Calu3 (cell line): ENCODE results near the gene KIF6. TPM values are rescaled to one million over a fixed set of nuclear protein-coding genes. Genes with fewer than 3 reads are reported as not detected.
A peak's percentile ranks its signal among the peaks of the same experiment; 100 is the strongest.

Experiments
- BruUV-seq: library from RNA; stranded (reverse); fragments of 400-500 nt; replicated peaks from 2 replicates; lab custom pipeline; 2021; lab: Mats Ljungman, UMichigan
- CTCF ChIA-PET: fragments of 300-600 bp; sonication (Branson Sonifier 250); formaldehyde crosslinking; loops from one replicate; lab custom pipeline; 2022; ENCODE audit warnings: antibody characterized with exemption; lab: Charles Lee
- DNase-seq: peaks from one replicate; pipeline ENCODE4 v3.0.0; 2022
- H3K27ac Mint-ChIP-seq: one replicate; pipeline ENCODE4 v1.8.0; 2022; ENCODE audit warnings: mixed read lengths; ENCODE audit not compliant: unreplicated experiment
- H3K27me3 Mint-ChIP-seq: one replicate; pipeline ENCODE4 v1.8.0; 2022; ENCODE audit warnings: mixed read lengths; ENCODE audit not compliant: unreplicated experiment
- H3K36me3 Mint-ChIP-seq: one replicate; pipeline ENCODE4 v1.8.0; 2022; ENCODE audit warnings: mild to moderate bottlenecking, moderate library complexity, mixed read lengths; ENCODE audit not compliant: insufficient read depth, unreplicated experiment
- H3K4me1 Mint-ChIP-seq: one replicate; pipeline ENCODE4 v1.8.0; 2022; ENCODE audit warnings: mild to moderate bottlenecking, low read depth, mixed read lengths; ENCODE audit not compliant: unreplicated experiment
- H3K4me3 Mint-ChIP-seq: one replicate; pipeline ENCODE4 v1.8.0; 2022; ENCODE audit warnings: mild to moderate bottlenecking, low read depth, moderate library complexity, mixed read lengths; ENCODE audit not compliant: unreplicated experiment
- H3K9me3 Mint-ChIP-seq: one replicate; pipeline ENCODE4 v1.8.0; 2022; ENCODE audit warnings: low read depth, mixed read lengths; ENCODE audit not compliant: unreplicated experiment
- intact Hi-C: fragments of 100-400 bp; cut with micrococcal nuclease; formaldehyde crosslinking; loops from one replicate; pipeline ENCODE4 v1.10.0; 2022; ENCODE audit not compliant: unreplicated experiment
- total RNA-seq: library from RNA; stranded (reverse); gene quantifications from 2 replicates; pipeline ENCODE4 v1.2.3, GENCODE V29; 2022
- TF ChIP-seq, protein P1 (sequence below): fragments of 200-600 bp; IDR thresholded peaks from one replicate; pipeline ENCODE4 v1.8.0; 2022; ENCODE audit warnings: antibody characterized with exemption; ENCODE audit not compliant: unreplicated experiment

The KIF6 gene
- total RNA-seq, 1 experiment from 2014 or later, result 0.45 TPM

DNA sequence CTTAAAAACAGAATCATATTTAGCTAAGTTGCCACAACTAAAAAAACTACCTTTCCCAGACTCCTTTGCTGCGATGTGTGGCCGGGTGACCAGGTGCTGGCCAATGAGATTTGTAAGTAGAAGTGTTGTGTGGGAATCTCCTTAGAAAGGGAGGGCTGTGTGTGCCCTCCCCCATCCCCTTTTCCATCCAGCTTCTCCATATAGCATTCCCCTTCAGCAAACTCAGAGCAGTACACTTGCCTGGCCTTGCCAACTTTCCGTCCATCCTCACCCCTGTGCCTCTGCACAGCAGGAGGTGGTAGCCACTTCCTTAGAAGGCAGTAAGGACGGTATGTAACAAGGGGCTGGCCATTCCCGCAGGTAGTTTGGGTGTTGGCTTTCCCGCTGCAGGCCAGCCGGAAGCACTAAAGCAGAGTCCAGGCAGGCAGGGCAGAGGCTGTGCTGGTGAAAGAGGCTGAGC is 380.4 kb downstream of the KIF6 start:
- H3K4me1 Mint-ChIP-seq, result no peaks in the 10 kb centered on the region
- no TSS peak for BruUV-seq
- peaks cover 53% of the 10 kb centered on the region for H3K27me3 Mint-ChIP-seq
- no peaks in the 10 kb centered on the region for H3K9me3 Mint-ChIP-seq
- intact Hi-C loops, result loop anchor here (5.0 to 10.0 kb wide), 3 partner anchors 547 to 1570 kb away; no protein-coding TSS in a partner anchor
- no peak overlapping the region for H3K27ac Mint-ChIP-seq
- DNase-seq, result peak; percentile 17
- H3K36me3 Mint-ChIP-seq, result no peaks in the 10 kb centered on the region
- no peak overlapping the region for H3K4me3 Mint-ChIP-seq
- CTCF ChIA-PET, result interaction anchor here (1.1 kb wide), 1 partner anchor 17 kb away, joined by 3 read pairs; no protein-coding TSS in a partner anchor
- TF ChIP-seq, protein P1, sequence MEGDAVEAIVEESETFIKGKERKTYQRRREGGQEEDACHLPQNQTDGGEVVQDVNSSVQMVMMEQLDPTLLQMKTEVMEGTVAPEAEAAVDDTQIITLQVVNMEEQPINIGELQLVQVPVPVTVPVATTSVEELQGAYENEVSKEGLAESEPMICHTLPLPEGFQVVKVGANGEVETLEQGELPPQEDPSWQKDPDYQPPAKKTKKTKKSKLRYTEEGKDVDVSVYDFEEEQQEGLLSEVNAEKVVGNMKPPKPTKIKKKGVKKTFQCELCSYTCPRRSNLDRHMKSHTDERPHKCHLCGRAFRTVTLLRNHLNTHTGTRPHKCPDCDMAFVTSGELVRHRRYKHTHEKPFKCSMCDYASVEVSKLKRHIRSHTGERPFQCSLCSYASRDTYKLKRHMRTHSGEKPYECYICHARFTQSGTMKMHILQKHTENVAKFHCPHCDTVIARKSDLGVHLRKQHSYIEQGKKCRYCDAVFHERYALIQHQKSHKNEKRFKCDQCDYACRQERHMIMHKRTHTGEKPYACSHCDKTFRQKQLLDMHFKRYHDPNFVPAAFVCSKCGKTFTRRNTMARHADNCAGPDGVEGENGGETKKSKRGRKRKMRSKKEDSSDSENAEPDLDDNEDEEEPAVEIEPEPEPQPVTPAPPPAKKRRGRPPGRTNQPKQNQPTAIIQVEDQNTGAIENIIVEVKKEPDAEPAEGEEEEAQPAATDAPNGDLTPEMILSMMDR, result no peak

DNA sequence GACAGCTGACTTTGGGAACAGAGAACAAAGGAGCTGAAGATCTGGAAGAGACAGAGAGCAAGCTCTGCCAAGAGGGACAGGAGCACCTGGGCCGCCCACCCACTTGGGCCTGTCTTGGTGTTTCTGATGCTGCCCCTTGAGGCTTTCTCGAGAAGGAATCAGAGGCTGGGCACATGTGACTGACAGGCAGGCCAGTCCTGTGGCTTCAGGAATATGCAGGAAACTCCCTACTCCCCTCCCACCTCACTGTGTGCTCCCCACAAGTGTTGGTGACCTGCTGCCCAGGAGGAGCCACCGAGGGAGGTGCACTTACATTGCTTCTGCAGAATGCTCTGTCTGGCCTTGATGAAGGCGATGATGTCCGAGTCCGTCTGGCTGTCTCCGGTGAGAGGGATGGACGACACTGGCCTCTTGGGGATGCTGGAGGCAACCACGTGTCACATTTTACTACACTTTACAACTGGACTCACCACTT is 381.8 kb downstream of the KIF6 start:
- H3K36me3 Mint-ChIP-seq, result no peaks in the 10 kb centered on the region
- TF ChIP-seq, protein P1, result no peak
- no peaks in the 10 kb centered on the region for H3K9me3 Mint-ChIP-seq
- no peaks in the 10 kb centered on the region for H3K4me1 Mint-ChIP-seq
- no peak overlapping the region for H3K27ac Mint-ChIP-seq
- BruUV-seq, result no TSS peak
- CTCF ChIA-PET, result no interaction called here
- intact Hi-C loops, result loop anchor here (10.0 kb wide), 1 partner anchor 1571 kb away; no protein-coding TSS in a partner anchor
- H3K27me3 Mint-ChIP-seq, result peaks cover 39% of the 10 kb centered on the region
- DNase-seq, result no peak
- H3K4me3 Mint-ChIP-seq, result no peak overlapping the region

DNA sequence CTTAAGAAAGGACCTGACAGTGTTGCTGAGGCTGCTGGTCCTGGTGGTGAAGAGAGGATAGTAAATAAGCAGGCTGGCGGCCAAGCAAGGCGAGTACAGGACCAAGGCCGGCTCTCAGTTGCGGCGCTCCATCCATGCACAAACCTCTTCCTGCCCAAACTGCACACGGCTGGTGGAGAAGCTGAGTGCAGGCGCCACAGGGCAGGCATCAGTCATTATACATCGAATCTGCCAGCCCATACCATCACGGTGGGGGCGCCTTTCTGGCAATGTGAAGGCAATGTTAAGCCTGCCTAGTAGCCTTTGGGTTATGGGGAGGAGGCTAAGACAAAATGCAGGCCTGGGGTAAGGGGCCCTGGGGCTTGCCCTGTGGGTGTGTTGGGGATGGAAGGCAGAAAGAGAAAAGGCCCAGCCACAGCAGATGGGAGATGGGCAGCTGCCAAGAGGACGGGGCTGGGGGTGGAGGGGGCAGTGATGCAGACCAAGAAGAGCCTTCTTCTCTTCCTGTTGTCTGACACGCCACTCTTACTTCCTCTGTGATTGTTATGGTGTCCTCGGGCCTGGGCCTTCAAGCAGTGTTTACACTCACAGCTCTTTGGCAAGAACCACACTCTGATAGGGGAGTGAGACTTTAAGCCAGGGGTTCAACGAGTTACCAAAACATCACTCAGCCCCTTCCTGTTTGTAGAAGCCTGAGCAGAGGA is 382.4 kb downstream of the KIF6 start:
- intact Hi-C loops, result loop anchor here (10.0 kb wide), 1 partner anchor 1572 kb away; no protein-coding TSS in a partner anchor
- Mint-ChIP-seq H3K4me1 (no peaks in the 10 kb centered on the region), H3K27me3 (peaks cover 33% of the 10 kb centered on the region), H3K27ac (no peak overlapping the region), H3K4me3 (no peak overlapping the region), H3K9me3 (no peaks in the 10 kb centered on the region), H3K36me3 (no peaks in the 10 kb centered on the region)
- no TSS peak for BruUV-seq
- TF ChIP-seq, protein P1, result no peak
- CTCF ChIA-PET, result no interaction called here
- DNase-seq, result no peak

DNA sequence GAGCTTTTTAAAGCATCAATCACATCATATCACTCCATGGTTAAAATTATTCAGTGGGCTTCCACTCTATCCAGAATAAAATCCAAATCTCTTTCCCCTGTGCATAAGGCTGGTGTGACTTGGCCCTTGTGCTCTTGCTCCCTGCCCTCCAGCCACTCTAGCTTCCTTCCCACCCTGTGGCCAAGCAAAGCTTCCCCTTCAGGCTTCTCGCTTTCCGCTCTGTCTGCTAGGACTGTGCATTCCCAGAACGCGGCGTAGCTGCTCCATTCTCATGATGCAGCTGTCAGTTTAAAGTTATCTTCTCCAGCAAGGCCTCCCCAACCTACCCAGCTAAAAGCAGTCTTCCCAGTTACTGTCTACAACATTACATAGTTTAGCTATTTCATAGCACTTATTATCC is 383.3 kb downstream of the KIF6 start:
- CTCF ChIA-PET, result no interaction called here
- Mint-ChIP-seq H3K4me3 (no peak overlapping the region), H3K4me1 (no peaks in the 10 kb centered on the region), H3K27ac (no peak overlapping the region), H3K36me3 (no peaks in the 10 kb centered on the region), H3K9me3 (no peaks in the 10 kb centered on the region), H3K27me3 (peaks cover 26% of the 10 kb centered on the region)
- no TSS peak for BruUV-seq
- TF ChIP-seq, protein P1, result no peak
- no peak for DNase-seq
- intact Hi-C loops, result loop anchor here (10.0 kb wide), 1 partner anchor 1573 kb away; no protein-coding TSS in a partner anchor
